GM18511 (cell line): ENCODE measurements around the gene NKAIN4.
"Not testable (repeated sequence)": the region's sequence is repeated elsewhere in the genome, so short reads cannot be mapped to it uniquely, and the experiment has no call there.

Source experiments
- ATAC-seq: cut with Tn5 transposase; IDR thresholded peaks from one replicate; pipeline ENCODE4 v1.9.1; 2021; ENCODE audit warnings: mild to moderate bottlenecking, moderate library complexity; ENCODE audit not compliant: unreplicated experiment

Gene NKAIN4

GRCh38 chr20:63258781-63259180 lies 4.5 kb upstream of the NKAIN4 start:
- no peak for ATAC-seq

- ATAC-seq = no peak
Observed at GRCh38 chr20:63257629-63258028, 3.4 kb upstream of the NKAIN4 start.

- ATAC-seq = no peak
Observed at GRCh38 chr20:63256954-63257353, 2.7 kb upstream of the NKAIN4 start.

GRCh38 chr20:63255931-63256704 lies 1.9 kb upstream of the NKAIN4 start:
- ATAC-seq = no peak

GRCh38 chr20:63254606-63255384 lies 532 bp upstream of the NKAIN4 start:
- no peak for ATAC-seq

GRCh38 chr20:63253438-63254231 lies 628 bp downstream of the NKAIN4 start:
- ATAC-seq = no peak

GRCh38 chr20:63253065-63253437 lies 1.2 kb downstream of the NKAIN4 start:
- ATAC-seq = no peak

GRCh38 chr20:63252284-63252711 lies 2.0 kb downstream of the NKAIN4 start:
- no peak for ATAC-seq

- not testable (repeated sequence) for ATAC-seq
Observed at GRCh38 chr20:63251350-63251749, 2.9 kb downstream of the NKAIN4 start.

- ATAC-seq = no peak
Observed at GRCh38 chr20:63249891-63250290, 4.4 kb downstream of the NKAIN4 start.

- no peak for ATAC-seq
Observed at GRCh38 chr20:63248835-63249591, 5.2 kb downstream of the NKAIN4 start.

- no peak for ATAC-seq
Observed at GRCh38 chr20:63247671-63248228, 6.5 kb downstream of the NKAIN4 start.

- ATAC-seq = no peak
Observed at GRCh38 chr20:63246490-63247288, 7.6 kb downstream of the NKAIN4 start.

GRCh38 chr20:63244468-63244867 lies 9.8 kb downstream of the NKAIN4 start:
- no peak for ATAC-seq

GRCh38 chr20:63243604-63244247 lies 10.5 kb downstream of the NKAIN4 start:
- no peak for ATAC-seq

GRCh38 chr20:63242736-63243135 lies 11.5 kb downstream of the NKAIN4 start:
- no peak for ATAC-seq

- no peak for ATAC-seq
Observed at GRCh38 chr20:63241272-63241671, 13.0 kb downstream of the NKAIN4 start.

- ATAC-seq = no peak
Observed at GRCh38 chr20:63240004-63240403, 14.3 kb downstream of the NKAIN4 start.

GRCh38 chr20:63239431-63239830 lies 14.8 kb downstream of the NKAIN4 start:
- no peak for ATAC-seq
